Activated CD8-positive, alpha-beta T cell treated with anti-CD3 and anti-CD28 coated beads, Interleukin-2, amount 10 ng/mL, durations not matched to agents 7 days and 5 days (primary cell): ENCODE data around the gene STX16. TPM values are rescaled to one million over a fixed set of nuclear protein-coding genes. Genes with fewer than 3 reads are reported as not detected.

Source experiments
- ATAC-seq: fragments of 150-1000 bp; cut with Tn5 transposase; one replicate; pipeline ENCODE4 v1.10.0; 2021; ENCODE audit warnings: moderate library complexity
- CTCF ChIA-PET: fragments of 350-600 bp; sonication (Branson Sonifier 250); formaldehyde crosslinking; loops from one replicate; lab custom pipeline; 2021; ENCODE audit warnings: antibody characterized with exemption; lab: Charles Lee
- POLR2A ChIA-PET: fragments of 350-600 bp; sonication (Branson Sonifier 250); formaldehyde crosslinking; loops from one replicate; lab custom pipeline; 2021; ENCODE audit warnings: antibody characterized with exemption; lab: Charles Lee
- DNase-seq: peaks from one replicate; pipeline ENCODE4 v3.0.0-alpha.2; 2020
- H3K27ac Mint-ChIP-seq: one replicate; pipeline ENCODE4 v1.8.0; 2021; ENCODE audit warnings: mild to moderate bottlenecking, mixed read lengths
- H3K27me3 Mint-ChIP-seq: one replicate; pipeline ENCODE4 v1.8.0; 2021; ENCODE audit warnings: low read depth, mixed read lengths
- H3K36me3 Mint-ChIP-seq: one replicate; pipeline ENCODE4 v1.8.0; 2021; ENCODE audit warnings: low read depth, mixed read lengths
- H3K4me1 Mint-ChIP-seq: one replicate; pipeline ENCODE4 v1.8.0; 2021; ENCODE audit warnings: low read depth, mixed read lengths
- H3K4me3 Mint-ChIP-seq: one replicate; pipeline ENCODE4 v1.8.0; 2021; ENCODE audit warnings: mild to moderate bottlenecking, mixed read lengths
- H3K9me3 Mint-ChIP-seq: one replicate; pipeline ENCODE4 v1.8.0; 2022; ENCODE audit warnings: mixed read lengths; ENCODE audit not compliant: insufficient read depth
- total RNA-seq, 2 experiments: library from RNA; stranded (reverse); gene quantifications; one replicate each; pipeline ENCODE4 v1.2.3, GENCODE V29; 2021

The STX16 gene
- total RNA-seq, 2 experiments from 2014 or later: 128 to 136 TPM

- Mint-ChIP-seq H3K36me3 (peaks cover 67% of the 10 kb centered on the region), H3K4me1 (peaks cover 28% of the 10 kb centered on the region), H3K9me3 (no peaks in the 10 kb centered on the region), H3K4me3 (no peak overlapping the region), H3K27ac (no peak overlapping the region), H3K27me3 (no peaks in the 10 kb centered on the region)
- ChIA-PET POLR2A (interaction anchor here (1.0 to 2.0 kb wide), 2 partner anchors 11 to 19 kb away, joined by 3 to 7 read pairs; partner anchors contain the start of gene STX16), CTCF (interaction anchor here (0.7 kb wide), 1 partner anchor 19 kb away, joined by 3 read pairs; the partner anchor contains the start of gene STX16)
- DNase-seq (no peak), ATAC-seq (no peak)
Observed at GRCh38 chr20:58670102-58670501, 19.0 kb downstream of the STX16 start.

- Mint-ChIP-seq H3K27ac (no peak overlapping the region), H3K36me3 (peaks cover 70% of the 10 kb centered on the region), H3K9me3 (no peaks in the 10 kb centered on the region), H3K4me1 (peaks cover 23% of the 10 kb centered on the region), H3K27me3 (no peaks in the 10 kb centered on the region), H3K4me3 (no peak overlapping the region)
- POLR2A ChIA-PET: interaction anchor here (2.0 kb wide), 1 partner anchor 19 kb away, joined by 7 read pairs; the partner anchor contains the start of gene STX16
- no peak for ATAC-seq
- CTCF ChIA-PET: interaction anchor here (0.7 kb wide), 1 partner anchor 19 kb away, joined by 3 read pairs; the partner anchor contains the start of gene STX16
- DNase-seq: no peak
Observed at GRCh38 chr20:58670659-58671058, 19.6 kb downstream of the STX16 start.

GRCh38 chr20:58673119-58673518, 22.0 kb downstream of the STX16 start:
- Mint-ChIP-seq H3K27ac (no peak overlapping the region), H3K4me1 (peaks cover 8% of the 10 kb centered on the region), H3K27me3 (no peaks in the 10 kb centered on the region), H3K4me3 (no peak overlapping the region), H3K9me3 (no peaks in the 10 kb centered on the region), H3K36me3 (peaks cover 68% of the 10 kb centered on the region)
- POLR2A ChIA-PET: interaction anchor here (1.2 kb wide), 1 partner anchor 21 kb away, joined by 3 read pairs; the partner anchor contains the start of gene STX16
- DNase-seq (no peak), ATAC-seq (no peak)
- CTCF ChIA-PET: interaction anchor here (1.6 kb wide), 1 partner anchor 22 kb away, joined by 7 read pairs; the partner anchor contains the start of gene STX16

DNA sequence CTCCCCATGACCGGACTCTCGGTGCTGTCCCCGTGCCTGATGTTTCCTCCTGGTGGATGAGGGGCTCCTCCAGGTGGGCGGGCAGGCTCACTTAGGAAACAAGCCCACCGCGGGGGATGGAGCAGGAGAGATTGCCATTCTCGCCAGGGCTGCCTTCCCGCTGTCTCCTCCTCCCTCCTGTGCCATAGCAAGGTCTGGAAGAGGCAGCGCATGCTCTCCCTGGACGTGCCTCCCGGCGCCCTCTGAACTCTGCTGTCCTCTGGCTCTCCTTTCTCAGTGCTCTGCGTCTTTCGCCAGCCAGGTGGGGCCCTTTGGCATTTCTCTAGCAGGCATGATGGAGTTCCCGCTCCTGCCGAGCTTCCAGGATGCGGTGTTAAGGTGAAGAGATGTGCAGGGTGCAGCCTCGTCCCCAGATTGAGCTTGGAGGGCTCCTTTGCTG, 24.1 kb downstream of the STX16 start:
- Mint-ChIP-seq H3K9me3 (no peaks in the 10 kb centered on the region), H3K4me1 (no peaks in the 10 kb centered on the region), H3K27me3 (no peaks in the 10 kb centered on the region), H3K27ac (no peak overlapping the region), H3K36me3 (peaks cover 68% of the 10 kb centered on the region), H3K4me3 (no peak overlapping the region)
- POLR2A ChIA-PET: no interaction called here
- no peak for ATAC-seq
- DNase-seq: no peak
- CTCF ChIA-PET: no interaction called here

- DNase-seq (no peak), ATAC-seq (no peak)
- Mint-ChIP-seq H3K9me3 (no peaks in the 10 kb centered on the region), H3K27ac (no peak overlapping the region), H3K27me3 (no peaks in the 10 kb centered on the region), H3K4me1 (no peaks in the 10 kb centered on the region), H3K4me3 (no peak overlapping the region), H3K36me3 (peaks cover 68% of the 10 kb centered on the region)
- CTCF ChIA-PET: no interaction called here
- POLR2A ChIA-PET: no interaction called here
Observed at GRCh38 chr20:58675641-58676040, 24.6 kb downstream of the STX16 start.

DNA sequence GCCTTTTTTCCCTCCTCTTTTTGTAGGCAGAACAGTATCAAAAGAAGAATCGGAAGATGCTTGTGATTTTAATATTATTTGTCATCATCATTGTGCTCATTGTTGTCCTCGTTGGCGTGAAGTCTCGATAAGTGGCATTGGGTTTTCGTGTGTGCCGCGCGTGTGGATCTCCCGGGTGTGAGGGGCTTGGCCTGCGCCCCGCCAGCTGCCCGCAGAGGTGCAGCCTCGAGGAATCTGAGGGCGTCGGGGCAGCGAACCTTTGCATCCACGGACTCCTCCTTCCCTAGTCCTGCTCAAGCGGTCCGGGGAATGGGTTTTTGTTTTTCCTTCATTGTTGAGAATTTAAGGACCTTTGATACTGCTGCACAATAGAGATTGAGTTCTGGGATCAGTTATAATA, 25.1 kb downstream of the STX16 start:
- no peak for ATAC-seq
- POLR2A ChIA-PET: no interaction called here
- Mint-ChIP-seq H3K36me3 (peaks cover 70% of the 10 kb centered on the region), H3K27ac (no peak overlapping the region), H3K9me3 (no peaks in the 10 kb centered on the region), H3K4me3 (no peak overlapping the region), H3K27me3 (no peaks in the 10 kb centered on the region), H3K4me1 (no peaks in the 10 kb centered on the region)
- CTCF ChIA-PET: no interaction called here
- no peak for DNase-seq

DNA sequence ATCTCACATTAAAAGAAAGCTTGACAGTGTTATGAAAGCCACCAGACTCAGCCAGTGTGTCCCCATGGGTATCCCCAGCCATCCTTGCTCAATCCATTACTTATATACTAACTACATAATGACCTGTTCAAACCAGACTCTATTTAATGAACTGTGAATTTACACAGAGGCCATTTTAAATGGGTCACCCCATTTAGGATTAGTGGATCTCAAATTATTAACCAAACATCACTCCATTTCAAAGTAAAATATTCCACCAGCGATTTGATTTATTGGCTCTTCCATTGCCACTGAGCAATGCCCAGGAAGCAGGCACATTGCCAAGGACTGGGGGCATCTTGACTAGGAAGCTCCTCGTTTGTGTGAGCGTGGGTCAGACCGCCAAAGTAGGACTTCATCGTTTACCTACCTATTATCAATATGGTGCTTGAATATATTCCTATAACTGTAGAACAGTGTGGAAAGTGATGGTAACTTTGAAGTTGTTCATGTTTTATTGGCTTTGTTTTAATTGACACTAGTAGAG, 26.1 kb downstream of the STX16 start:
- Mint-ChIP-seq H3K4me1 (no peaks in the 10 kb centered on the region), H3K36me3 (peaks cover 69% of the 10 kb centered on the region), H3K9me3 (no peaks in the 10 kb centered on the region), H3K4me3 (no peak overlapping the region), H3K27ac (no peak overlapping the region), H3K27me3 (no peaks in the 10 kb centered on the region)
- CTCF ChIA-PET: no interaction called here
- POLR2A ChIA-PET: no interaction called here
- DNase-seq (no peak), ATAC-seq (no peak)

DNA sequence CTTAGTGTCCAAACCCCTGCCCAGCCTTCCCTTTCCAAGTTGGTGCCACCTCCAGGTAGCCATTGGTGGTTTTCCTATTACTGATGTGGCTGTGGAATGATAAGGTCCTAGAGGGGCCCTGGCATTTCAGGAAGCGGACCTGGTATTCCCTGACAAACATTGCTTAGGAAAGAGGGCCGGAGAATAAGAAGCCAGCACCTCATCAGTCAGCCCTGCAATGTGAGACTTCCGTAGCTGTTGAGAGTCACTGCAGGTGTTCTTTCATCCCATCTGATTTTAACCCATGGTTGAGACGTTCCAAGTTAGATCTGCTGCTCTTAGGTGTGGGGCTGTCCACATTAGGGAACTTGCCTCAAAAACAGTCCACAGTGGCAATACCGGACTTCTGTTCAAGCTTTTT, 26.7 kb downstream of the STX16 start:
- Mint-ChIP-seq H3K36me3 (peaks cover 72% of the 10 kb centered on the region), H3K4me3 (no peak overlapping the region), H3K4me1 (no peaks in the 10 kb centered on the region), H3K27ac (no peak overlapping the region), H3K9me3 (no peaks in the 10 kb centered on the region), H3K27me3 (no peaks in the 10 kb centered on the region)
- DNase-seq (no peak), ATAC-seq (no peak)
- ChIA-PET POLR2A (no interaction called here), CTCF (no interaction called here)

DNA sequence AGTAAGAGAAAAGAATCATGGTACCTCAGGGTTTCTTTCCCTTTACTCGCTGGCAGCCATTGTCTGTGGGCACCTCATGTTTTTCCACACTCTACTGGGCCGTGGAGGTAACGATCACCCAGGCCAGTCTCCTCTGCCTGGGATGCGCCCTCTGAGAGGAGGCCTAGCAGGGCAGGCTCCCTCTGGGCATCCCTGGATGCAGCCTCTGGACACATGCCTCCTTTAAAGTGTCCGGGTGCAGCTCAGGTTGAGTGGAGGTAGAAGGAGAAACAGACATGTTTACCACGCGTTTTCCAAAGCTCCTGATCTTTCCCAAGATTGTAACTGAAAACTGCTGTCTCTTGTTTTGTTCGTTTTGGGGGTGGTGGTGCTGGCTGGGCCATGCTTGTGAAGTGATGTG, 27.7 kb downstream of the STX16 start:
- peak; percentile 4 for DNase-seq
- Mint-ChIP-seq H3K36me3 (peaks cover 65% of the 10 kb centered on the region), H3K9me3 (no peaks in the 10 kb centered on the region), H3K27me3 (no peaks in the 10 kb centered on the region), H3K4me3 (no peak overlapping the region), H3K4me1 (no peaks in the 10 kb centered on the region), H3K27ac (no peak overlapping the region)
- no peak for ATAC-seq
- ChIA-PET POLR2A (no interaction called here), CTCF (no interaction called here)

DNA sequence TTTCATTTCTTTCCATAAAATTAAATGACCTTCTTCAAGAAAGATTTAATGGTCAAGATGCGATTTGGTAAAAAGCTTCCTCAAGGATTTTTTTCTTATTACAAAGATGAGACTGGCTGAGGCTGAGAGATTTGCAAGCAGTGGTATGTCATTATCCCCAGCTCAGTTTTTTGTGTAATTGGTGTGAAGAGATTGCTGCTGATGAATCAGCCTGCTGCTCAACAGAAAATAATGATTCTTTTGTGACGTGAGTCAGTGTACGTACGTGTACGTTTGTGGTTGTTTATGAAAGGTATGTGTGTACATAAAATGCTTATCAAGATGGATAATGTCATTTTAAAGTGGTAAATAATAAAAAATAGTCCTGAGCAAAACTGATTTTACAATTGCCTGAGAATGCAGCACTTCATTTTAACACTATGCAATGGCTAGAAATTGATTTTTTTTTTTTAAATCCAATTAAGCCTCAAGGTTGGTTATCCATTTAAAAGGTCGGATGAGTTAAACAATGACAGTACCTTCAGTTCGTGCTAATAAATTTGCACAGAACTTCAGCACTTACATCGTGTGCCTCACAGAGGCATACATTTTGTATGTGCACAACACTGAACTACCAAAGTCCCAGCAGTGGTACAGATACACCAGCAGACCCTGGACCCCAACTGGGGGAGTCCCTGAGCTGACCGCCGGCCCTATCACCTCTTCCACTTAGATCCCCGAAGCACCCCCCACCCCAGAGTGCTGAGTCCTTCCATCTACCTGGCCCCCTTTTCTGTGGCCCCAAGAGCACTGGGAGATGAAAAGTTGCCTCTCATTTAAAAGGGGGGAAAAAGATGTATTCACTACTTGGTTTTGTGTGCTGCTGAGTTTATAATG, 31.8 kb downstream of the STX16 start:
- Mint-ChIP-seq H3K4me3 (no peak overlapping the region), H3K9me3 (no peaks in the 10 kb centered on the region), H3K36me3 (peaks cover 49% of the 10 kb centered on the region), H3K4me1 (no peaks in the 10 kb centered on the region), H3K27ac (no peak overlapping the region), H3K27me3 (no peaks in the 10 kb centered on the region)
- ChIA-PET POLR2A (no interaction called here), CTCF (interaction anchor here (1.0 to 1.1 kb wide), 2 partner anchors 9 to 23 kb away, joined by 3 read pairs; partner anchors contain the start of gene NPEPL1)
- DNase-seq: peak; percentile 15
- no peak for ATAC-seq

GRCh38 chr20:58684291-58684690, 33.2 kb downstream of the STX16 start:
- H3K4me1 Mint-ChIP-seq: no peaks in the 10 kb centered on the region
- POLR2A ChIA-PET: no interaction called here
- DNase-seq (no peak), ATAC-seq (no peak)
- H3K27ac Mint-ChIP-seq: no peak overlapping the region
- H3K36me3 Mint-ChIP-seq: peaks cover 46% of the 10 kb centered on the region
- H3K27me3 Mint-ChIP-seq: no peaks in the 10 kb centered on the region
- H3K4me3 Mint-ChIP-seq: no peak overlapping the region
- no peaks in the 10 kb centered on the region for H3K9me3 Mint-ChIP-seq
- CTCF ChIA-PET: no interaction called here

DNA sequence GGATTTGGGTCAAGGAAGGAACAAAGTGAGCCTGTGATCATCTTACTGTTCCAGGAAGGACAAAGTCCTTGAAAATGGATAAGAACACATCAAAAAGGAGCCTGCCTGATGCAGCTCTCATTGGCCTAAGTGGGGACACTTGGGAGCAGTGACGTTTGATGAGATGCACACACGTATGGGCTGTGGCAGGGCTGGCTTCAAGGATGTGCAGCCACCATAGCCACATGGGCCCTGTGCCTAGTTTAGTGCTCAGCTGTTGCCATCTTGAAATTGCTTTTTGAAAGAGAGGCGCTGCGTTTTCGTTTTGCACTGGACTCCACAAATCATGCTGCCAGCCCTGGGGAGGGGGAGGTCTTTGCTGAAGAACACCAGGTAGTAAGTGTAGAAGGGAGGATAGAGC, 34.9 kb downstream of the STX16 start:
- Mint-ChIP-seq H3K4me3 (no peak overlapping the region), H3K27ac (no peak overlapping the region), H3K4me1 (peaks cover 4% of the 10 kb centered on the region), H3K36me3 (peaks cover 36% of the 10 kb centered on the region), H3K9me3 (no peaks in the 10 kb centered on the region), H3K27me3 (no peaks in the 10 kb centered on the region)
- ChIA-PET POLR2A (interaction anchor here (1.1 kb wide), 1 partner anchor 29 kb away, joined by 3 read pairs; no protein-coding TSS in a partner anchor), CTCF (no interaction called here)
- ATAC-seq (no peak), DNase-seq (no peak)
